ENCODE data around the gene ORC6. TPM values are rescaled to one million over a fixed set of nuclear protein-coding genes. Genes with fewer than 3 reads are reported as not detected.
"Not testable (repeated sequence)": the region's sequence is repeated elsewhere in the genome, so short reads cannot be mapped to it uniquely, and the experiment has no call there.

ORC6 gene
- total RNA-seq, 4 donors from 2014 or later: 0.60 to 4.9 (median 2.7) TPM; not detected in 1

DNA sequence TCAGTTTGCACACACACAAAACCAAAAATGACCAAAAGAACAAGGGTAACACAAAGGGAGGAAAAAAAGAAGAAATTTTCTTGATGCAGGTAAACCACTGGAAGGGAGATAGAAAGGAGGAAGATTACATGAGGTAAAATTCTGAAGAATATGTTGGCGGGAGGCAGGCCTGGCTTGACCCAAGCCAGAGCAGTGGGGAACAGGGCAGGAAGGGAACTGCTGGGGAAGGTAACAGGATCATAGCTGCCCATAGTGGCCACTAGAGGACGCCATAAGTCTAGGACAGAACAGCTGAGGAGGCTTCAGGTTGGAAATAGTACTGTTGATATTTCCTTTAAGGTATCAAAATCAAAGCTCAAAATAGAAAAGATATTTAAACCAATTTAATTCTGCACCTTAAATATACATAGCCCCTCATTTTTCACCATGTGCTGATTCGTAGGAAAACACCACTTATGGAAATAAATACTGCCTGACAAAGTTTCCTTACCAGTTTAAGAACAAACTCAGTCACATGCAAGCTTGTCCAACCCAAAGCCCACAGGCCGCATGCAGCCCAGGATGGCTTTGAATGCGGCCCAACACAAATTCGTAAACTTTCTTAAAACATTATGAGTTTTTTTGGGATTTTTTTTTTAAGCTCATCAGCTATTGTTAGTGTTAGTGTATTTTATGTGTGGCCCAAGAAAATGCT lies 16.0 kb upstream of the ORC6 start:
- in situ Hi-C loops (cut with MboI; ENCODE audit: low pct_ligation_motif_present in 1 of 4, low pct_unique_long_range_greater_than_20kb in 1 of 4, low sequenced_read_pairs in 3 of 4) (loop anchor here in 2 of 4 donors (25.0 kb wide), 1 partner anchor 264 kb away; no protein-coding TSS in a partner anchor), intact Hi-C loops (cut with DNase I; ENCODE audit: low total_unique reads) (no loop called here)
- Histone ChIP-seq H3K27me3 (no peaks in the 10 kb centered on the region), H3K4me1 (peaks cover 0 to 7% (median 0%) of the 10 kb centered on the region in 4 donors), H3K4me3 (no peak overlapping the region), H3K27ac (no peak overlapping the region), H3K36me3 (peaks cover 0 to 74% (median 24%) of the 10 kb centered on the region in 4 donors), H3K9me3 (no peaks in the 10 kb centered on the region)
- TF ChIP-seq, protein P1, sequence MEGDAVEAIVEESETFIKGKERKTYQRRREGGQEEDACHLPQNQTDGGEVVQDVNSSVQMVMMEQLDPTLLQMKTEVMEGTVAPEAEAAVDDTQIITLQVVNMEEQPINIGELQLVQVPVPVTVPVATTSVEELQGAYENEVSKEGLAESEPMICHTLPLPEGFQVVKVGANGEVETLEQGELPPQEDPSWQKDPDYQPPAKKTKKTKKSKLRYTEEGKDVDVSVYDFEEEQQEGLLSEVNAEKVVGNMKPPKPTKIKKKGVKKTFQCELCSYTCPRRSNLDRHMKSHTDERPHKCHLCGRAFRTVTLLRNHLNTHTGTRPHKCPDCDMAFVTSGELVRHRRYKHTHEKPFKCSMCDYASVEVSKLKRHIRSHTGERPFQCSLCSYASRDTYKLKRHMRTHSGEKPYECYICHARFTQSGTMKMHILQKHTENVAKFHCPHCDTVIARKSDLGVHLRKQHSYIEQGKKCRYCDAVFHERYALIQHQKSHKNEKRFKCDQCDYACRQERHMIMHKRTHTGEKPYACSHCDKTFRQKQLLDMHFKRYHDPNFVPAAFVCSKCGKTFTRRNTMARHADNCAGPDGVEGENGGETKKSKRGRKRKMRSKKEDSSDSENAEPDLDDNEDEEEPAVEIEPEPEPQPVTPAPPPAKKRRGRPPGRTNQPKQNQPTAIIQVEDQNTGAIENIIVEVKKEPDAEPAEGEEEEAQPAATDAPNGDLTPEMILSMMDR (IDR thresholded peaks at IDR 0.05): peak; percentile 78 to 92 (median 83)
- no peak for TF ChIP-seq POLR2A (IDR thresholded peaks at IDR 0.05)
- peak; percentile 29 for DNase-seq
- 64 to 68% methylated on average over 6 of the region's 6 CpGs for WGBS, 2 donors (ENCODE audit: low coverage in 1 of 2)

DNA sequence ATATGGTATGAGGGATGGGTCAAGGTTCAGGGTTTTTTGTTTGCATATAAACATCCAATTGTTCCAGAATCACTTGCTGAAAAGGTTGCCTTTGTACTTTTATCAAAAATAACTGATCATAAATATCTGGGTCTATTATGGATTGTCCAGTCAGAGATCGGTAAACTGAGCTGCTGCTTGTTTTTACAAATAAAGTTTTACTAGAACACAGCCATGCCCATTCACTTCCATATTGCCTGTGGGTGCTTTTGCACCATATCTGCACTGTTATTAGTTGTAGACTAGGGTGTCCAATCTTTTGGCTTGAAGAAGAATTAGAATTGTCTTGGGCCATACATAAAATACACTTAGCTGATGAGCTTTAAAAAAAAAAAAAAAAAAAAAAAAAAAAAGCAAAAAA lies 11.5 kb upstream of the ORC6 start:
- H3K36me3 ChIP-seq: peaks cover 0 to 66% (median 22%) of the 10 kb centered on the region in 4 donors
- in situ Hi-C loops (cut with MboI; ENCODE audit: low pct_ligation_motif_present in 1 of 4, low pct_unique_long_range_greater_than_20kb in 1 of 4, low sequenced_read_pairs in 3 of 4); H3K4me1 ChIP-seq; intact Hi-C loops (cut with DNase I; ENCODE audit: low total_unique reads); H3K9me3 ChIP-seq; H3K27me3 ChIP-seq; H3K27ac ChIP-seq; DNase-seq; H3K4me3 ChIP-seq: not testable (repeated sequence)
- WGBS, 2 donors (ENCODE audit: low coverage in 1 of 2): 80 to 96% methylated on average over 1 of the region's 1 CpG

DNA sequence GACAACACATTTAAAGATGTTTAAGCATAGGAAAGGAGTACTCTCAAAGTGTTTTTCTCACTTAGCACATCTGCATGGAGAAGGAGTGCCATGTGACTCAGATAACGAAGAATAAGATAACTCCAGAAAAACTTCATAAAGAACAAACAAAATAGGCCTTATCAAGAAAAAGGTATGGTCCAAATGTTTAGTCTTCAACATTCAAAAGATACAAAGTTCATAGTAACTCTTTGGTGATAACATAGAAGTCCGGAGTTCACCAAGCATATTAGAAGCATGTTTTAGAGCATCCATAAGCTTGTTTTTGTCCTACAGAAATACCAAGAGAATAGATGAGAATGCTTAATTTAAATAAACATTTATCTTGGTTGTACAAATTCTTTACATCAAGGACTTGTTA lies 7.6 kb upstream of the ORC6 start:
- H3K27ac ChIP-seq; H3K4me3 ChIP-seq; in situ Hi-C loops (cut with MboI; ENCODE audit: low pct_ligation_motif_present in 1 of 4, low pct_unique_long_range_greater_than_20kb in 1 of 4, low sequenced_read_pairs in 3 of 4); DNase-seq; H3K27me3 ChIP-seq; H3K9me3 ChIP-seq: not testable (repeated sequence)
- peaks cover 0 to 26% (median 7%) of the 10 kb centered on the region in 4 donors for H3K4me1 ChIP-seq
- intact Hi-C loops (cut with DNase I; ENCODE audit: low total_unique reads): loop anchor here (10.0 kb wide), 1 partner anchor 143 kb away; no protein-coding TSS in a partner anchor
- peaks cover 0 to 37% (median 16%) of the 10 kb centered on the region in 4 donors for H3K36me3 ChIP-seq
- WGBS, 2 donors (ENCODE audit: low coverage in 1 of 2): 56 to 89% methylated on average over 1 to 2 of the region's 2 CpGs

DNA sequence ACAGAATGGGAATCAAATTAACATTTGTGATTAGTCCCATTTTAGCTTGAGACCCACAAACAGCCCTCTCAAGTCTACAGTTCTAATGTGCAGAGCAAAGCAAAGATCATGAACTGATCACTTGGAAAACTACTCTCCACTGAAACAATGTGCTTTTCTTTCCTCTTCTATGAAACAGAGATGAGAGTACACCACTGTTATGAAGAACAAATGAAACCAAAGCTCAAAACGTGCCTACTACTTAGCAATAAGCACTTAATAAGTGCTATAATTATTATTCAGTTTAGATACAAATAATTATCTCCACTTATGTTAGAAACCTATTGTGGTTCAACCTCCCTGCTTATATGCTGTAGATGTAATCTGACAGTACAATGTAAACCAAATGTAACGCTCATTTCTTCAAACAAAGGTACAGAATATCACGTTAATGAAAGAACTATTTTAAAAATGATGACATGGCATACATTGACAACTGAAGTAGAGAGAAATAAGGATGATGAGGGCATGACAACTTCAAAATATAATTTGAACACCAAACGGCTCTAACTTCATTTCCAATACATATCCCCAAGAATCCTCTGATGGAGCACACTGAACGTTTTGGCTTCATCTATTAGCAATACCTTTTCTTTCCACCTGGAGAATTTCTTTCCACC lies 2.5 kb upstream of the ORC6 start:
- H3K36me3 ChIP-seq: peaks cover 0 to 3% (median 0%) of the 10 kb centered on the region in 4 donors
- TF ChIP-seq POLR2A (IDR thresholded peaks at IDR 0.05): no peak
- TF ChIP-seq POLR2AphosphoS5 (IDR thresholded peaks at IDR 0.05): no peak
- TF ChIP-seq, protein P1 (IDR thresholded peaks at IDR 0.05): no peak
- TF ChIP-seq EP300 (IDR thresholded peaks at IDR 0.05; ENCODE audit: low read depth): no peak
- DNase-seq: no peak
- no peak overlapping the region for H3K27ac ChIP-seq
- 42 to 54% methylated on average over 5 of the region's 5 CpGs for WGBS, 2 donors (ENCODE audit: low coverage in 1 of 2)
- H3K9me3 ChIP-seq: no peaks in the 10 kb centered on the region
- in situ Hi-C loops (cut with MboI; ENCODE audit: low pct_ligation_motif_present in 1 of 4, low pct_unique_long_range_greater_than_20kb in 1 of 4, low sequenced_read_pairs in 3 of 4): no loop called here
- no peaks in the 10 kb centered on the region for H3K27me3 ChIP-seq
- H3K4me3 ChIP-seq: peak overlapping the region in 1 of 4 donors; percentile 92
- intact Hi-C loops (cut with DNase I; ENCODE audit: low total_unique reads): loop anchor here (10.0 kb wide), 1 partner anchor 138 kb away; no protein-coding TSS in a partner anchor
- peaks cover 10 to 56% (median 32%) of the 10 kb centered on the region in 4 donors for H3K4me1 ChIP-seq

DNA sequence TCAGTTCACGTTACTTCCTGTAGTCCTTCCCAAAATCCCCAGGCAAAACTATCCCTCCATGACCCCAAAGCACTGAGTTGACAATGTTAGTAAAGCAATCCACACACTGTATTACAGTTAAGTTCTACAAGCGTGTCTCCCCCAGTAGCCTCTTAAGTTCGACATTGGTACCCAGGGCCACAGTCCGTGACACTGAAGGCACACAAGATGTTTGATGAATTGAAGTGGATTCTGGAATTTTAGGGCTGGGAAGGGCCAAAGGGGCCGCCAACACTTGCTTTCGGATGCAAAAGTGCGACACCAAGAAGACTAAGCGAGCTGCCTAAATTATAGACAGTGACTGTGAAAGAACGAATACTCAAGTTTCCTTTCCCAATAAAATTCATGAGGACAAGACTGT lies 2.0 kb upstream of the ORC6 start:
- peak overlapping the region in 2 of 4 donors; percentile 80 to 92 for H3K4me3 ChIP-seq
- WGBS, 2 donors (ENCODE audit: low coverage in 1 of 2): 70% methylated on average over 1 to 9 of the region's 9 CpGs
- H3K27ac ChIP-seq: peak overlapping the region in 3 of 4 donors; percentile 88 to 92 (median 92)
- in situ Hi-C loops (cut with MboI; ENCODE audit: low pct_ligation_motif_present in 1 of 4, low pct_unique_long_range_greater_than_20kb in 1 of 4, low sequenced_read_pairs in 3 of 4) (no loop called here), intact Hi-C loops (cut with DNase I; ENCODE audit: low total_unique reads) (loop anchor here (10.0 kb wide), 1 partner anchor 137 kb away; no protein-coding TSS in a partner anchor)
- no peaks in the 10 kb centered on the region for H3K36me3 ChIP-seq
- H3K27me3 ChIP-seq: no peaks in the 10 kb centered on the region
- peaks cover 10 to 53% (median 32%) of the 10 kb centered on the region in 4 donors for H3K4me1 ChIP-seq
- no peak for DNase-seq
- TF ChIP-seq POLR2A (IDR thresholded peaks at IDR 0.05) (no peak), POLR2AphosphoS5 (IDR thresholded peaks at IDR 0.05) (no peak), EP300 (IDR thresholded peaks at IDR 0.05; ENCODE audit: low read depth) (no peak)
- TF ChIP-seq, protein P1 (IDR thresholded peaks at IDR 0.05): peak in 1 of 5 experiments; percentile 21
- no peaks in the 10 kb centered on the region for H3K9me3 ChIP-seq
